Naive thymus-derived CD4-positive, alpha-beta T cell (primary cell): ENCODE data around the gene CCDC12. TPM values are rescaled to one million over a fixed set of nuclear protein-coding genes. Genes with fewer than 3 reads are reported as not detected.

Source experiments
- ATAC-seq: fragments of 150-1000 bp; cut with Tn5 transposase; 2 replicates; pipeline ENCODE4 v1.10.0; 2021; ENCODE audit warnings: mild to moderate bottlenecking, moderate library complexity
- CTCF ChIA-PET: fragments of 350-600 bp; sonication (Branson Sonifier 250); formaldehyde crosslinking; loops from one replicate; lab custom pipeline; 2021; ENCODE audit warnings: antibody characterized with exemption; lab: Charles Lee
- POLR2A ChIA-PET: fragments of 350-600 bp; sonication (Branson Sonifier 250); formaldehyde crosslinking; loops from one replicate; lab custom pipeline; 2021; ENCODE audit warnings: antibody characterized with exemption, inconsistent platforms; lab: Charles Lee
- DNase-seq, 9 donors: peaks; one replicate each; pipeline versions ENCODE4 v3.0.0 to v3.0.0-alpha.2; 2020 to 2022; ENCODE audit warnings: mixed read lengths in 1 of 9
- H3K27ac ChIP-seq: one replicate; pipeline ENCODE4 v1.7.0; 2013; ENCODE audit warnings: mild to moderate bottlenecking, low read depth, low read length, moderate library complexity
- H3K27me3 ChIP-seq, 2 donors: one replicate each; pipeline ENCODE4 v1.7.0; 2013; ENCODE audit warnings: low read length in 2 of 2, mild to moderate bottlenecking in 2 of 2, moderate library complexity in 2 of 2; ENCODE audit not compliant: control insufficient read depth in 2 of 2, insufficient read depth in 2 of 2
- H3K36me3 ChIP-seq, 3 experiments: 1 replicate in 2 of 3; 2 replicates in 1 of 3; pipeline ENCODE4 v1.7.0; 2013; ENCODE audit warnings: low read length in 3 of 3, mild to moderate bottlenecking in 3 of 3, moderate library complexity in 1 of 3; ENCODE audit not compliant: insufficient read depth in 3 of 3, control insufficient read depth in 2 of 3
- H3K4me1 ChIP-seq, 2 donors: one replicate each; pipeline ENCODE4 v1.7.0; 2013; ENCODE audit warnings: low read length in 2 of 2, mild to moderate bottlenecking in 2 of 2, moderate library complexity in 1 of 2; ENCODE audit not compliant: control insufficient read depth in 2 of 2, insufficient read depth in 2 of 2
- H3K4me3 ChIP-seq: 2 replicates; pipeline ENCODE4 v1.7.0; 2013; ENCODE audit warnings: mild to moderate bottlenecking, low read length
- H3K9me3 ChIP-seq, 3 experiments: 1 replicate in 2 of 3; 2 replicates in 1 of 3; pipeline ENCODE4 v1.7.0; 2013; ENCODE audit warnings: low read length in 3 of 3; ENCODE audit not compliant: control insufficient read depth in 2 of 3
- H3K27ac Mint-ChIP-seq, 9 donors: one replicate each; pipeline ENCODE4 v1.8.0; 2020 to 2022; ENCODE audit warnings: mixed read lengths in 9 of 9, mild to moderate bottlenecking in 8 of 9, moderate library complexity in 5 of 9, inconsistent platforms in 2 of 9
- H3K27me3 Mint-ChIP-seq, 5 donors: one replicate each; pipeline ENCODE4 v1.8.0; 2021 to 2022; ENCODE audit warnings: mixed read lengths in 5 of 5, mild to moderate bottlenecking in 1 of 5
- H3K36me3 Mint-ChIP-seq, 5 donors: one replicate each; pipeline ENCODE4 v1.8.0; 2020 to 2022; ENCODE audit warnings: mixed read lengths in 5 of 5, mild to moderate bottlenecking in 3 of 5, inconsistent platforms in 1 of 5
- H3K4me1 Mint-ChIP-seq, 7 donors: one replicate each; pipeline ENCODE4 v1.8.0; 2020 to 2022; ENCODE audit warnings: mixed read lengths in 7 of 7, mild to moderate bottlenecking in 3 of 7, inconsistent platforms in 1 of 7
- H3K4me3 Mint-ChIP-seq, 10 donors: one replicate each; pipeline ENCODE4 v1.8.0; 2020 to 2022; ENCODE audit warnings: mild to moderate bottlenecking in 10 of 10, mixed read lengths in 10 of 10, moderate library complexity in 6 of 10, inconsistent platforms in 2 of 10
- H3K9me3 Mint-ChIP-seq, 11 donors: one replicate each; pipeline ENCODE4 v1.8.0; 2020 to 2022; ENCODE audit warnings: mixed read lengths in 11 of 11, mild to moderate bottlenecking in 4 of 11, inconsistent platforms in 1 of 11, moderate library complexity in 1 of 11
- intact Hi-C, 2 donors: fragments of 100-400 bp; cut with micrococcal nuclease; formaldehyde crosslinking; loops; one replicate each; pipeline ENCODE4 v1.15.1; 2023
- polyA plus RNA-seq, 2 donors: library from polyadenylated mRNA; unstranded; fragments of 300-500 nt; fragmentation: Illumina TruSeq; gene quantifications; one replicate each; pipeline ENCODE4 v1.2.3, GENCODE V29; 2021
- total RNA-seq, 6 experiments: library from RNA in 5 of 6; stranded (reverse) in 5 of 6; gene quantifications; 1 replicate in 5 of 6; 2 replicates in 1 of 6; pipeline ENCODE4 v1.2.3 and lab custom pipeline; 2021 to 2026

CCDC12 gene
- total and polyA plus RNA-seq, 7 experiments from 2014 or later, result 51.6 to 115 (median 60.2) TPM

DNA sequence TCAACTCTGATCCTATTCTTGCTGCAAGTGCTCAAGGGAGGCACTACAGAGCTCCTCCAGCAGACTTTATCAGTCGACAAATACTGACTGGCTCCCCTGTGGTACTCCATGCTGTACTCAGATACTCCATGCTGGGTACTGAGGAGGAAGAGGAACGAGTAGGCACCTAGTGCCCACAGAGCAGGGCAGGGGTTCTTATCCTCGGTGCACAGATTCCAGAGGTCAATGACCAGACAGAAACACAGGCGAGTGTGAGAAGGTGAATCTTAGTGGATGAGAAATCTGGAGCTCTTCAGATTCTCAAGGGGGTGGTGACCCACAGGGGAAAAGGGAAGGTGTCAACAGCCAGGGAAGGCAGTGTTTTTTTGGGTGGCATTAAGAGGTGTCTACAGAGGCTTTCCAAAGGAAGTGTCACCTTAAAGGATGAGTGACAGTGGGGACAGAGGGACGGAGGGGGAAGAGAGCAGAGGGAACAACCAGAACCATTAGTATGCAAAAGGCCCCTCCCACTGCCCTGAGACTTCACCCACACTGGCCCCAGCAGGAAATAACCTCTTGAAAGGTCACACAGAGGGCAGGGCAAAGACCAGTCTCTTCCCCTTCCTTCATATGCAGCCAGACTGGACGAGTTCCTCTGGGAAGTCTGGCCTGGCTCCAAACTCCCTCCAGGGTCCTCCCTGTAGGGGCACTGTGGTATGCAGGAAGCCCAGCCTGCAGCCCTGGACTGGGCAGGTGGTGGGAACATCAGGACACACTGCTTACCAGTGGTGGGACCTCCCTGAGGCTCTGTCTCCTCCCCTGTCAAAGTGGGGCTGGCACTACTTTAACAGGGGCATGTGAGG is 27.5 kb downstream of the CCDC12 start:
- H3K27me3 Mint-ChIP-seq, result no peaks in the 10 kb centered on the region
- Histone ChIP-seq H3K4me3 (no peak overlapping the region), H3K36me3 (peaks cover 0 to 13% (median 0%) of the 10 kb centered on the region in 3 experiments), H3K9me3 (no peaks in the 10 kb centered on the region), H3K4me1 (peaks cover 60 to 84% of the 10 kb centered on the region in 2 donors), H3K27me3 (no peaks in the 10 kb centered on the region), H3K27ac (peak overlapping the region; percentile 39)
- intact Hi-C loops, result loop anchor here (1.0 to 2.0 kb wide), 2 partner anchors 30 to 49 kb away; partner anchors contain the start of gene NBEAL2 (in 2 of the 2)
- peaks cover 0 to 20% (median 0%) of the 10 kb centered on the region in 5 donors for H3K36me3 Mint-ChIP-seq
- DNase-seq, result no peak
- POLR2A ChIA-PET, result no interaction called here
- ATAC-seq, result peak; percentile 43
- H3K4me3 Mint-ChIP-seq, result peak overlapping the region in 9 of 10 donors; percentile 10 to 82 (median 72)
- CTCF ChIA-PET, result no interaction called here
- H3K9me3 Mint-ChIP-seq, result no peaks in the 10 kb centered on the region
- peaks cover 84 to 97% (median 91%) of the 10 kb centered on the region in 7 donors for H3K4me1 Mint-ChIP-seq
- H3K27ac Mint-ChIP-seq, result peak overlapping the region; percentile 19 to 92 (median 77)

DNA sequence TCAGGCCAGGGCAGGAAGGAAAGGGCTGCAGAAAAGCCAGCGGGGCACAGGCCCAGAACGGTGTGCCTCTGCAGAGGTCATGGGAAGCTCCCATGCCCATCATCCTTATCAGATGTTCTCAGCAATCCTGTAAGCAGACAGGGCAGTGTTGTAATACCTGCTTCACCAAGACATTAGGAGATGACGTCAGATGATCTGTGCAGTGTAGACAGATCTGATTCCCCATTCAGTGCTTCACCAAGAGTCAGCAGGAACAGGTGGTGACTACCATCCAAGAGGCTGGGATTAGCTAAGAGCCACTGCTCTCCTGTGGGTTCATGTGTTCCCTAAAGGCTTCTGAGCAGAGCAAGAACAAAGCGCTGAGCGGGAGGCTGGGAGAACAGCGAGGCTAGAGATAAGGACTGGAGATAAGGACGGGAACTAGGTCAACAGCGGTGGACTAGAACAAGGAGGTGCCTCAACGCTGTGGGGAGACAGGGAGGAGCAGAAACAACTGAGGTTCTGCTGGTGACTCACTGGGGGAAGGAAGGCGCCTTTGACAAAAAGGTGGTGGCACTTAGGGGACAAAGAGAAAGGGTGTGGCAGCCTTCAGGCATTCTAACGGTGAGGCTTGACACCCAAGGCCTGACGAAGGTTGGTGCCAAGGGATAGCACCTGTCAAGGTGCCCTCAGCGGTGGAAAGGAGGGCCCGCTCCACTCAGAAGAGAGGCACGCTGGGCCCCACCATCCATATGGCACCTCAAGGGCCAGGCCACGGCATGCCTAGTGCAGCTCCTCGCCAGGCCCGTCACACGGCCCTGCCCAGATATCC is 28.4 kb downstream of the CCDC12 start:
- ChIA-PET POLR2A (interaction anchor here (0.5 to 1.0 kb wide), 2 partner anchors 28 to 32 kb away, joined by 3 read pairs; partner anchors contain the start of gene CCDC12), CTCF (interaction anchor here (1.2 kb wide), 1 partner anchor 51 kb away, joined by 3 read pairs; no protein-coding TSS in a partner anchor)
- peaks cover 77 to 97% (median 83%) of the 10 kb centered on the region in 7 donors for H3K4me1 Mint-ChIP-seq
- H3K27me3 ChIP-seq, result no peaks in the 10 kb centered on the region
- peak overlapping the region; percentile 9 to 83 (median 76) for H3K4me3 Mint-ChIP-seq
- H3K27ac ChIP-seq, result peak overlapping the region; percentile 39
- intact Hi-C loops, result loop anchor here (1.0 to 2.0 kb wide), 2 partner anchors 31 to 50 kb away; partner anchors contain the start of gene NBEAL2 (in 2 of the 2)
- no peaks in the 10 kb centered on the region for H3K27me3 Mint-ChIP-seq
- ATAC-seq (peak; percentile 77), DNase-seq (peak in 2 of 9 donors; percentile 45 to 58)
- H3K36me3 ChIP-seq, result peaks cover 0 to 15% (median 0%) of the 10 kb centered on the region in 3 experiments
- H3K9me3 ChIP-seq, result no peaks in the 10 kb centered on the region
- peaks cover 51 to 75% of the 10 kb centered on the region in 2 donors for H3K4me1 ChIP-seq
- H3K27ac Mint-ChIP-seq, result peak overlapping the region; percentile 70 to 92 (median 86)
- H3K4me3 ChIP-seq, result no peak overlapping the region
- peaks cover 0 to 20% (median 0%) of the 10 kb centered on the region in 5 donors for H3K36me3 Mint-ChIP-seq
- no peaks in the 10 kb centered on the region for H3K9me3 Mint-ChIP-seq

DNA sequence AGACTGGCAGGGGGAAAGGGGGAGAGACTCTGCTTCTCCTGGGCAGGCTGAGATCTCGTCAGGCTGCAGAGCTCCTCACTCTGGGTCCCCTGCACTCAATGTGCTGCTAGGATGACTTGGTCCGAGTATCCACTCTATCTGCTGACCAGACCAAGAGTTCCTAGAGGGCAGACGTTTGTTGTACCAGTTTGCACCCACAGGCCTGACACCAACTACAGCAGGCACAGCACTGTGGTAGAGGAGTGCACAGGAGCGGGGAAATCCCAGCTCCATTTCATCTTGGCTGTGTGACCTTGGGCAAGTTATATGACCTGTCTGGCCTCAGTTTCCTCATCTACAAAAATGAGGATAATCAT is 29.0 kb downstream of the CCDC12 start:
- Mint-ChIP-seq H3K4me1 (peaks cover 75 to 95% (median 80%) of the 10 kb centered on the region in 7 donors), H3K36me3 (peaks cover 0 to 21% (median 0%) of the 10 kb centered on the region in 5 donors), H3K4me3 (peak overlapping the region; percentile 32 to 83 (median 76)), H3K9me3 (no peaks in the 10 kb centered on the region), H3K27me3 (no peaks in the 10 kb centered on the region), H3K27ac (peak overlapping the region; percentile 62 to 92 (median 86))
- Histone ChIP-seq H3K36me3 (peaks cover 0 to 22% (median 0%) of the 10 kb centered on the region in 3 experiments), H3K9me3 (no peaks in the 10 kb centered on the region), H3K27me3 (no peaks in the 10 kb centered on the region), H3K4me1 (peaks cover 45 to 69% of the 10 kb centered on the region in 2 donors), H3K27ac (peak overlapping the region; percentile 26), H3K4me3 (no peak overlapping the region)
- ChIA-PET POLR2A (interaction anchor here (1.0 kb wide), 1 partner anchor 29 kb away, joined by 3 read pairs; the partner anchor contains the start of gene CCDC12), CTCF (interaction anchor here (0.6 to 1.2 kb wide), 2 partner anchors 52 to 317 kb away, joined by 3 read pairs; no protein-coding TSS in a partner anchor)
- DNase-seq (no peak), ATAC-seq (peak; percentile 40)
- intact Hi-C loops, result no loop called here

DNA sequence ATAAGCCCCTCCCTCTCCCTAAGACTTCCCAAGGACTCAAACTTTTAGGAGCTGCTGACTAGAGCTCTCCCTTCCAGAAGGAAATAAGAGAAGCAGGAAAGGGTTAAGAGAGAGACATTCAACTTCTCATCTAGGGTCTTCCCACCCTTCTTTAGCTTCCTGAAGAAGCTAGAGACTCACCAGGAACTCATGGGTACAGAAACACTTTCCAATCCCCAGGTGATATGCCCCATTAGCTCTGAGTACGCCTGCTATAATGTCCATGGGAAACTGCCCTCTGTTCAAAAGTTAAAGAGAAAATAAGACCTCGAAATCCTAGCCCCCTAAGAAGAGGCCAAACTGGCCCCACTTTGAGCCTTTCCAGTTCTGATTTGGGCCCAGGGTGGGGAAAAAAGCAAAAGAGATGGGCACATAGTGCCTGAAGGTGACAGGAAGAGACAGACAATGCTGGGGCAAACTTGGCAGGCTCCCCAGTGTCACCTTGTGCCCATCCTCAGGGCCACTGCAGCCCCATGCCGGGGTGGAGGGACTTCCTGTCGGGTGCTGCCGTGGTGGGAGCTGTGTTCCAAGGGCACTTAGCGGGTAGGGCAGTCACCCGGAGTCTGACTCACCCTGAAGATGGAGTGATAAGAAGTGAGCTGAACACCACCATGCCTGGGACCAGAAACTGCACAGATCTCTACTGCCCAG is 29.5 kb downstream of the CCDC12 start:
- Histone ChIP-seq H3K4me3 (no peak overlapping the region), H3K27ac (peak overlapping the region; percentile 26), H3K27me3 (no peaks in the 10 kb centered on the region), H3K4me1 (peaks cover 41 to 63% of the 10 kb centered on the region in 2 donors), H3K36me3 (peaks cover 0 to 24% (median 2%) of the 10 kb centered on the region in 3 experiments), H3K9me3 (no peaks in the 10 kb centered on the region)
- H3K27me3 Mint-ChIP-seq, result no peaks in the 10 kb centered on the region
- CTCF ChIA-PET, result interaction anchor here (0.6 to 1.2 kb wide), 2 partner anchors 52 to 316 kb away, joined by 3 read pairs; no protein-coding TSS in a partner anchor
- peak overlapping the region; percentile 1 to 82 (median 59) for H3K4me3 Mint-ChIP-seq
- POLR2A ChIA-PET, result interaction anchor here (0.5 kb wide), 1 partner anchor 17 kb away, joined by 4 read pairs; no protein-coding TSS in a partner anchor
- H3K36me3 Mint-ChIP-seq, result peaks cover 0 to 19% (median 0%) of the 10 kb centered on the region in 5 donors
- DNase-seq (peak in 1 of 9 donors; percentile 56), ATAC-seq (peak; percentile 58)
- peak overlapping the region; percentile 52 to 92 (median 81) for H3K27ac Mint-ChIP-seq
- no peaks in the 10 kb centered on the region for H3K9me3 Mint-ChIP-seq
- H3K4me1 Mint-ChIP-seq, result peaks cover 73 to 95% (median 80%) of the 10 kb centered on the region in 7 donors
- intact Hi-C loops, result no loop called here

DNA sequence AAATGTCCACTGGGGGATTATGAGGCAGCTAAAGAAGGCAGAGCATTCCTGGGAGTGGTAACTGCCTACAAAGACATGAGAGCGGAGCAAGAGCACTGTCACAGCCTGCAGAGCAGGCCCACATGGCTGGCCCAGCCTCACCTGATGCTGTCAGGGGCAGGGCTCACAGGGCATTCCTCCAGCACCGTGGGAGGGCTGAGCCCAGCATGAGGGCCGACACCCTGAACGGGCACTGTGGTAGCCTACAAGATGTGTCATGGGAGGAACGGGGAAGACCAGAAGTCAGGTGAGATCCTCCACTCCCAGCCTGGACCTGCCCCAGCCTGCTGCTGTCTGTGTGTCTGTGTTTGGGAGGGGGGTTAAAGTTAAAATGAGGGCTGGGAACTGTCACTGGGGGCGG is 30.1 kb downstream of the CCDC12 start:
- Mint-ChIP-seq H3K4me1 (peaks cover 69 to 96% (median 78%) of the 10 kb centered on the region in 7 donors), H3K27me3 (no peaks in the 10 kb centered on the region), H3K36me3 (peaks cover 0 to 19% (median 0%) of the 10 kb centered on the region in 5 donors), H3K9me3 (no peaks in the 10 kb centered on the region), H3K4me3 (peak overlapping the region in 2 of 10 donors; percentile 13 to 79), H3K27ac (peak overlapping the region in 8 of 9 donors; percentile 44 to 86 (median 80))
- no peaks in the 10 kb centered on the region for H3K27me3 ChIP-seq
- no peaks in the 10 kb centered on the region for H3K9me3 ChIP-seq
- no peak overlapping the region for H3K27ac ChIP-seq
- intact Hi-C loops, result no loop called here
- peaks cover 38 to 61% of the 10 kb centered on the region in 2 donors for H3K4me1 ChIP-seq
- ChIA-PET POLR2A (interaction anchor here (1.0 kb wide), 1 partner anchor 30 kb away, joined by 3 read pairs; the partner anchor contains the start of gene CCDC12), CTCF (no interaction called here)
- DNase-seq (no peak), ATAC-seq (no peak)
- peaks cover 0 to 24% (median 6%) of the 10 kb centered on the region in 3 experiments for H3K36me3 ChIP-seq
- H3K4me3 ChIP-seq, result no peak overlapping the region
